Measurements from ENCODE around the gene C20orf173.
"Not testable (repeated sequence)": the region's sequence is repeated elsewhere in the genome, so short reads cannot be mapped to it uniquely, and the experiment has no call there.

The C20orf173 gene

DNA sequence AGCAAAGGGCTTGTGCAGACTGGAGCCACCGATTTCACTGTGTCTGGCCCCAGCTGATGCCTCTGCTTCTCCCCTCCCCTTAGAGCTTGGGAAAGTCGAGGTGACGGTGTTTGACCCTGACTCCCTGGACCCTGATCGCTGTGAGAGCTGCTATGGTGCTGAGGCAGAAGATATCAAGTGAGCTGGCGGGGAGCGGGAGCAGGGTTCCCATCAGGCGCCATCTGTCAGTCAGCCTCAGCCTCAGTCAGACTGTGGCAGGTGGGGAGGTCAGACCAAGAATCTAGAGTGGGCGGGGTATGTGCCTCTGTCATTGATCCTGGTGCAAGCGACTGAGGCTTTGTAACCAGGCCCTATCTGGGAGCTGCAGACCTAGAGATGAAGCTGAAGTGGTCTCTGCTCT, 17.9 kb upstream of the C20orf173 start:
- in situ Hi-C loops (cut with MboI; ENCODE audit: low sequenced_read_pairs): no loop called here

DNA sequence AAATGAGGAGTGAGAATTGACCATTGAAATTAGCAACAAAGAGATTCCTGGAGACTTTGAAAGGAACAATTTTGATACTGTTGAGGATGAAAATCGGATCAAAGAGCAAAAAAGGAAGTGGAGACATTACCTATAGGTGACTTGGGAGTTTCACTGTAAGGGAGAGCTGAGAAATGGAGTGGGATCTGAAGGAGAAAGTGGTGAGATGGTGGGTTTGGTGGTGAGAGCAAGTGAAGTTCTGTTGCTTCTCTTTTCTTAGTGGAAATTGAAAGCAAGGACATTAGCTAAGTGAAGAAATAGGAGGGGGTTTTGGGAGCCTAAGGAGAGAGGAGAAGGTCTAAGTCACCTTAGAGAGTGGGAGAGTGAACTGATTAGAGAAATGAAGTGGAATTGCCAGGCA, 16.7 kb upstream of the C20orf173 start:
- in situ Hi-C loops (cut with MboI; ENCODE audit: low sequenced_read_pairs): no loop called here

GRCh38 chr20:35544941-35545340, 15.5 kb upstream of the C20orf173 start:
- in situ Hi-C loops (cut with MboI; ENCODE audit: low sequenced_read_pairs): not testable (repeated sequence)

DNA sequence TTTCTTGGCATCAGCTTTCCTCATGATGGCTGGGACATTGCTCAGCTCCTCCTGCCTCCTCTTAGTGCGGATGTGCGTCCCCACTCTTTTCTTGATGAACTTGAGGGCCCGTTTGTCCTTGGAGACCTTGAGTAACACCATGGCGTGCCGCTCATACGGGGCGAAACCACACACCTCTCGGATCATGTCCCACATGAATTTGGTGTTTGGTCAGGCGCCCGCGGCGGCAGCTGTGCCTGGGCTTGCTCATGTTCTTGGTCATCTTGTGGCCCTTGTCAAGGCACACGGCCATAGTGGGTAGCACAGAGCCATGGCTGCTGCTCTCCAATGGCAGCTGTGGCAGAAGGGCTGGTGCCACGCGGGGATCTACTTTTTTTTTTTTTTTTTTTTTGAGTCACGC, 15.0 kb upstream of the C20orf173 start:
- in situ Hi-C loops (cut with MboI; ENCODE audit: low sequenced_read_pairs): no loop called here

DNA sequence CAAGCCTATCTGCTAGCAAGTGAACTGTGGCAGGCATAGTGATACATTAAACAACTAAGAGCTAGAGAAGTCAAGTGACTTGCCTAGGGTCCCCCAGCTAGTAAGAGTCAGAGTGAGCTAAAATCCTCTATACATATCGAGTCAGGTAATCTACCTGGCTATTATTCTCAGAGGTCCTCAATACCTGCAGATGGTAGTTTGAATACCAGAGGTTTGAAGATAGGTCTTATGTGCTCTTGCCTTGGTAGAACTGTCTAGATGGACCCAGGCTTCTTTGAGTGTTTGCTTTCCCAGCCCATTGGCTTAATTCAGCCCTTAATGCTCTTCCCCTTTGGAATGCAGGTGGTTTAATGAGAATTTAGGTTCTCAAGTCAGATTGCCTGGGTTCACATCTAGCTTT, 13.5 kb upstream of the C20orf173 start:
- in situ Hi-C loops (cut with MboI; ENCODE audit: low sequenced_read_pairs): no loop called here

- in situ Hi-C loops (cut with MboI; ENCODE audit: low sequenced_read_pairs): no loop called here
Measured at GRCh38 chr20:35541783-35542662, 12.6 kb upstream of the C20orf173 start, which contains the start of gene ERGIC3. Gene ERGIC3, plus strand, starts transcription at chr20:35542078. Its CDS starts 20 bp downstream, at chr20:35542098.

DNA sequence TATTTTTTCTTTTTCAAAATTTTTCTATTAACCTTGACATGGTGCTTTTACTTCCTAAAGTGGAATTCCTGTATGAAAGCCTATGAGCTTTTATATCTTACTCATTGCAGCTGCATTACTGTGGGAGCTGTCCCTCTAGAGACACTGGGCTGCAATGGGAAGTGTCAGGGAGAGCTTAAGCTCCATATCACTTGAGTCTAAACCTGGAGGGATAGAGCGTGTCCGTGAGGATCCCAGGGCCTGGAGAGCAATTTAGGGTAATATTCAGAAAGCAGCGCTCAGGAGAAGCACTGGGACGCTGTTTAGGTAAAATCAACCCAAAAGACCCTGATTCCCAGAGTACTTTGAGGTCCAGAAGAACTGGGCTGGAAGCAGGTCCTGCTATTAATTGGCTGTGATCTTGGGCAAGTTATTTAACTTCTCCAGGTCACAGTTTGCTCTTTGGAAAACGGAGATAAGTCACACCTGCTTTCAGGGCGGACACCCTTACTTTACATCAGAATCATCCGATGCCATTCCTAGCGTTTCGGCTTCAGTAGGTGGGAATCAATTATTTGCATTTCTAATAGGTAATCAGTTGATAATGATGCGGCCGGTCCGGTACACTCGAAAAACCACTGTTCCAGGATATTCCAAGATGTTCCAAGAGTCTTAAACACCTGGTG, 11.8 kb upstream of the C20orf173 start:
- in situ Hi-C loops (cut with MboI; ENCODE audit: low sequenced_read_pairs): no loop called here

DNA sequence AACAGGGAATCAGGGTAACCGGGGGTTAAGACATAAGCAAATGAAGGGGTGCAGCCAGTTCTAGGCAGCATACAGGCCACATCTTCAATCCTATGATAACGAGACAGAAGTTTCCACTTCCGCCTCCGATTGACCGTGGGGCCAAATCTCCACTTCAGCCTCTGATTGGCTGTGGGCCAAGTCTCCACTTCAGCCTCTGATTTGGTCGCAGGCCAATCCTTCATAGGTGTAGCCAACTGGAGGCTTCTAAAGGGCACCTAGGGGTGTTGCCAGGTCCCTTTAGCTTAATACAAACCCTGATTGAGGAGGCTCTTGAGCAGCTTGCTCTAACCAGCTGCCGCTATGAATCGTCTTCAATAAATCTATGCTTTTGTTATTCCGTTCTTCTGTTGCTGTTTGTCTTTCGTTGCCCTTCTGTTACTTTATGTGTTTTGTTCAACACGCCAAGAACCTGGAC, 10.3 kb upstream of the C20orf173 start:
- in situ Hi-C loops (cut with MboI; ENCODE audit: low sequenced_read_pairs): no loop called here

DNA sequence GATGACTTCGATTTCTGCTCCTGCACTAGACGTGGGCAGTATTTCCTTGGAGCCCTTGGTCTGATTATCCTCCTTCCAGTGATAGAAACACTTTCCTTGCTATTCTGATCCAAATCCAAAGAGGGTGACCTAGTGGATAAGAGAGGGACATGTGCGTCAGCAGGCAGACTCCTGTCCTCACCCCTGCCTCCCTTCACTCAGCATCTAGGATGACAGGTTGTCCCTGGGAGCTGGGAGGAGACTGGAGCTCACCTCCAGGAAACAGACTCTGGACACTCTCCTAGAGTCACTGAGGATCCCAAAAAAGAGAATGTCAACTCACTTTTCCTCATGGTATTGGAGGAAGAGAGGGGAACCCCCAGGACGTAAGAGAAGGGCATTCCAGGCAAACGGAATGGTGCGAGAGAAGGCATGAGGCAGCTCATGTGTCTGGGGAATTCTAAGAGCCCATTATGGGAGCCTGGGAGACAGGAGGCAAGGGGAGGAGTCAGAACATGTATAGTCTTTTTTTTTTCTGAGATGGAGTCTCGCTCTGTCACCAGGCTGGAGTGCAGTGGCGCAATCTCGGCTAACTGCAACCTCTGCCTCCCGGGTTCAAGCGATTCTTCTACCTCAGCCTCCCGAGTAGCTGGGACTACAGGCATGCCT, 2.2 kb downstream of the C20orf173 start:
- in situ Hi-C loops (cut with MboI; ENCODE audit: low sequenced_read_pairs): no loop called here

DNA sequence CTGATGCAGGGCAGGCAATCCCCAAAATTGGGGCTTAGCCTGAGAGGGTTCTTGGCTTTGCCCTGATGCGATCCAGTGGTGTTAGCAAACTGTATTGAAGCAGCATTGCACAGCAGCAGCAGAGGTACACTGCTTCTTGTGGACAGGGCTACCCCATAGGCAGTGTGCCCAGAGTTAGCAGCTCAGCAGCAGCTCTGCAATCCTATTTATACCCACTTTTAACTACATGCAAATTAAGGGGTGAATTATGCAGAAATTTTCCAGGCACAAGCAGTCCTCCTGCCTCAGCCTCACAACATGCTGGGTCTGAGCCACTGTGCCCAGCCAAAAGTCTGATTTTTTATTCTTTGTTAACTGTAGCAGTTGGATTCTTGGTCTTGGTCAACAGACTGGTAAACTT, 3.8 kb downstream of the C20orf173 start:
- in situ Hi-C loops (cut with MboI; ENCODE audit: low sequenced_read_pairs): no loop called here

DNA sequence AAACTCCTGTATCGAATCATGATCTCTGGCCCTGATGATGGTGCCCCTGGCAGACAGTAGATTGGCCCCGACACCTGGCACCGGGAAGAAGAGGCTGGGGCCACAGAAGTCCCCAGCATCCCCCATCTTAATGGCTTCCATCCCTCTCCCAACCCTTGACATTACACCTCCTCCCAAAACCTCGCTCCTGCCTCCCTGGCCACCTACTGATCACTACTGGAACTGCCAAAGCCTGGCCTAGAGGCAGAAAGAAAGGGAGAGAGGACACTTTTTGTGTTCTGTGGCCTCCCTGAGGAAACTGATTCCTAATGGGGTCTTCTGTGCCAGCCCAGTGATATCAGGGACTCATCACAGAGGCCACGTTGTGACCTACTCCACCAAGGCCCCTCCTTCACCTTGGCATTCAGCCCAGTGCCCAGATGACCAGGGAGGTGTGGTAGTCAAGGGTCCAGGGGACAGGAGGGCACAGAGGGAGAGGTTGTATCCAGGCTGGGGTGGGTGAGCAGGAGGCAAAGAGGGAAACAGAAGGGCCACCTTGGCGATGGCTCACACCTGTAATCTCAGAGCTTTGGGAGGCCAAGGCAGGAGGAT, 6.1 kb downstream of the C20orf173 start:
- in situ Hi-C loops (cut with MboI; ENCODE audit: low sequenced_read_pairs): no loop called here

DNA sequence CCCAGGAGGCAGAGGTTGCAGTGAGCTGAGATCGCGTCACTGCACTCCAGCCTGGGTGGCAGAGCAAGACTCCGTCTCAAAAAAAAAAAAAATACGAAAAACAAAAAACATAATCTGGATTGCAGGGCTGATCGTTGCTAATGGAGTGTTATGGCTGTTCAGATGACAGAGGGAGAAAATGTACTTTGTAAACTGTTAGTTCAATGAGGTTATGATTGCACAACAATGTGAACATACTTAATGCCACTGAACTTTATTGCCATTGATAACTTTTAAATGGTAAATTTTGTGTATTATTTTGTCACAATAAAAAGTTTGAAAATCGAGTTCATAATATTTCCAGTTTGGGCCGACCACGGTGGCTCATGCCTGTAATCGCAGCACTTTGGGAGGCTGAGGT, 10.5 kb downstream of the C20orf173 start:
- in situ Hi-C loops (cut with MboI; ENCODE audit: low sequenced_read_pairs): no loop called here

DNA sequence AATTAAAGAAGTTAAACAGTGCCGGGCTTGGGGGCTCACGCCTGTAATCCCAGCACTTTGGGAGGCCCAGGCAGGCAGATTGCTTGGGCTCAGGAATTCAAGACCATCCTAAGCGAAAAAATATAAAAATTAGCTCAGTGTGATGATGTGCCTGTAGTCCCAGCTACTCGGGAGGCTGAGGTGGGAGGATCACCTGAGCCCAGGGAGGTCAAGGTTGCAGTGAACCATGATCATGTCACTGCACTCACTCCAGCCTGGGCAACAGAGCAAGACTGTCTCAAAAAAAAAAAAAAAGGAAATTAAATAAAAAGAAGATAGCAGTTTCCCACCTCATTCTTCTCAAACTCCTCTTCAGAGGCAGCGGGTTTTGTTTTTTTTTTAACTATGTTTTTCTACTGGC, 11.7 kb downstream of the C20orf173 start:
- in situ Hi-C loops (cut with MboI; ENCODE audit: low sequenced_read_pairs): not testable (repeated sequence)

- in situ Hi-C loops (cut with MboI; ENCODE audit: low sequenced_read_pairs): no loop called here
Measured at GRCh38 chr20:35517125-35517524, 12.3 kb downstream of the C20orf173 start.

DNA sequence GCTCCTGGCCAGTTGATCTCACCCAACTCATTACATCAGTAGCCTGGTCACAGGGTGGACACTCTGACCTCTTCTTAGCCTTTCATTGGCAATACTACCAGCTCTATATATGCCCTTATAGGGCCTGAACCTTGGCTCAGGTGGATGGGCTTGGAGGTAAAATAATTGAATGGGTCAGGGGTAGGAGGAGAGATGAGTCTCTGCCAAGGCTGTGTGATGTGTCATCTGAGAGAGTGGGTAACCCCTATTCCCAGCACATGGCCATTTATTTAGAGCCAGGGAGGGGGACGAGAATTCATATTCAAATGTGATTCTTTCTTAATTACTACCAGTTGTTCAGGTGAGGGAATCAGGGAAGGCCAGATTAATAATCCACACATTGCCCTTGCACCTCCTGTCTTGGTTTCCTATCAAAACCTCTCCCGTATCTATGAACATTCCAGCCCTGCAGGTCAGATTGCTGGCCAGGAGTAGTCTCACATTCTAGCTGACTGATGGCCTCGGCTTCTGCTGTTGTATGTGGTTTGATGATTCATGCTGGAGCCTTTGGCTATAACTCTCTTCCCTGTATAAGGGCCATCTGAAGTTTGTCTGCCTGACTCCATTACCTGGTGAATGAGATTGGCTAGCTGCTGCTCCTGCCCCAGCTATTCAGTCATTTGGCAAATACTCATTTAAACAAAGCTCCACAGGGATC, 13.4 kb downstream of the C20orf173 start:
- in situ Hi-C loops (cut with MboI; ENCODE audit: low sequenced_read_pairs): no loop called here

DNA sequence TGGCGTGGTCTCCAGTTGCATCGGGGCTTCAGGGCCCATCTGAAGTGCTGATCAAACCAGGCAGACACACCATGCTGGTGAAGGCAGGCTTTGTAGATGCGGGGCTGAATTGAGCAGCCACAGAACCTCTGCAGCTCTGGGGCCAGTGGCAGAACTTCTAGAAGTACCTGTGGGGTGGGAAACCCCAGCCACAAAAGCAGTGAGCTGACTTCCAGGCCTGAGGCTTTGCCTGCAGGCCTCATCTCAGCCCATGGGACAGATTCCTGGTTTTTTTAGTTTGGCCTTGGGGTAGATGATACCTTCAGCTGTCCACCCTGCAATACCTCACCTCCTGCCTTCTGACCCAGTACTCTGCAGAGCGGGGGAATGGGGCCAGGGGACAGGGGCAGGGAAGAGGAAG, 14.1 kb downstream of the C20orf173 start:
- in situ Hi-C loops (cut with MboI; ENCODE audit: low sequenced_read_pairs): no loop called here

- in situ Hi-C loops (cut with MboI; ENCODE audit: low sequenced_read_pairs): no loop called here
Measured at GRCh38 chr20:35514371-35514932, 15.0 kb downstream of the C20orf173 start.

DNA sequence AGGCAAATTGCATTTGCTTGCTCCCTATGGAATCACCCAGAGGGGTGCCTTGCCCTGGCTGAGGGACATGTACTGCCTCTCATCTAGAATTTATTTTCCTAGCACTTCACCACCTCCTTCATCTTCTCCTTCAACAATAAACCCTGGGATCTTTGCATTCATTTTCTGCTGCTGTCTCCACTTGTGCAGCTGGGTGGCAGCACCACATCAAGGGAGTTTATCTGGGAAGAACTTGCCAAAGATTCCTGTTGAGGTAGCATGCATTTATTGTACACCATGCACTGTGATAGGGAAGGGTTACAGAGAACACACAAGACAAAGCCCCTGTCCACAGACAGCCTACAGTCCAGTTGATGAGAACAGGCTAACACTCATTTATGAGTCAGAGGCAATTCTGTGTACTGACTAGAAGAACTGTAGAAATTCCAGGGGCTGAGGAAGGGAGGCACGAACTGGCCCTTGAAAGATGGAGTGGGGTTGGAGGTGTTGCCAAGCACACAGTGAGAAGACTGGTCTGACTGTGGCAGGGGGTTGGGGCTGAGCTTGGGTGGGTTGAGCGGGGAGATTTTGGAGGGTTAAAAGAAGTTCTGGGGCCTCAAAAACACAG, 17.5 kb downstream of the C20orf173 start:
- in situ Hi-C loops (cut with MboI; ENCODE audit: low sequenced_read_pairs): no loop called here

- in situ Hi-C loops (cut with MboI; ENCODE audit: low sequenced_read_pairs): no loop called here
Measured at GRCh38 chr20:35510951-35511735, 18.3 kb downstream of the C20orf173 start.
